GM21717 (cell line): ENCODE results near the gene IKBKE.
A peak's percentile ranks its signal among the peaks of the same experiment; 100 is the strongest.

Experiments
- ATAC-seq: cut with Tn5 transposase; IDR thresholded peaks from one replicate; pipeline ENCODE4 v1.9.1; 2021; ENCODE audit warnings: mild to moderate bottlenecking, moderate library complexity; ENCODE audit not compliant: unreplicated experiment

Gene IKBKE

GRCh38 chr1:206453111-206453510, 17.2 kb upstream of the IKBKE start:
- ATAC-seq: no peak

- ATAC-seq: no peak
Observed at GRCh38 chr1:206455289-206455665, 15.0 kb upstream of the IKBKE start.

DNA sequence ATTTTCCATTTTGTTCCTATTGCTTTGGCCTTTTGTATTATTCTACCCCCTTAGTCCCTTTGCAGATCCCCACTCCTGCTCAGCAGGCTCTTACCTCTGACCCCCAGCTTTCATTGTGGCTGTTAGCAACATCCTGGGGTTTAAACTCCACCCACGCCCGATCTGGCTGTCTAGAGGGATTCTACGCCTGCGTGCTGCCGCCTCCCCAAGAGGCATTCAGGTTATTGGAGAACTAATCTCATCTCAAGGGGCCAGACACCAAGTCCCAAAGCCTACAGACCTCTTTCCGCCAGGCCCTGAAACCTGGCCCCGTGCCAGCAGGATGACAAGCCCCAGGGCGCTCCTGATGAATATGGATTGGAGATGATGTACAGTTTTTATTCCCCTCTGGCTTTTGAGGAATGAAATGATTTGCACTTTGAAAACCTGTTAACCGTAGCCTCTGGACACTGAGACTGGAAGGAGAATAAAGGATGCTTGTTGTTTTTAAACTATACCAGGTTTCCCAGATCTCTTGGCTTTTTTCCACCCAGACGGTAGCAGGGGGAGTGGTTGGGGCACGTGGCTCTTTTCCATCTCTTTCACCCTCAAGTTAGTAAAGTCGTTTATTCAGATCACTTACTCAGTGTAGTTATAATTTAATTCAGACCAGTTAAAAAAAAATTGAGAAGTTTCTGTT, 14.5 kb upstream of the IKBKE start:
- no peak for ATAC-seq

- ATAC-seq: no peak
Observed at GRCh38 chr1:206456577-206457370, 13.5 kb upstream of the IKBKE start.

- no peak for ATAC-seq
Observed at GRCh38 chr1:206457408-206458120, 12.7 kb upstream of the IKBKE start.

DNA sequence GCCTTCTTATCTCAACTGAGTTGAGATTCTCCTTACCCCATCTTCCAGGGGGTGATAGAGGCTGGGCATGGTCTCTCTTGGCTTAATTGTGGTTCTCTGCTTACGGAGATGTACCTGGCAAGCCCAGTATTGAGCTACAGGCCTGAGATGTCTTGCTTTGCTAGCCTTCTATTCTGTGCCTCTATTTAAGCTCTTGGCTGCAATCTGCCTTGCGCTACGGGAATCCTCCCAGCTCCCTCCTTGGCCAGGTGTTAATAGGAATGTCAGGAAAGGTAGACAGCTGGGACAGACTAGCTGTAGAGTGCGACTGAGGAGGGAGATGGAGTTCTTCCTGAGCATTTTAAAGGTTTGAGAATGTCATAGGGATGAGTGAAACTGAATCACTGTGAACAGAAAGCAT, 10.6 kb upstream of the IKBKE start:
- ATAC-seq: no peak

- ATAC-seq: no peak
Observed at GRCh38 chr1:206460836-206461426, 9.3 kb upstream of the IKBKE start.

- ATAC-seq: peak; percentile 42
Observed at GRCh38 chr1:206461602-206462455, 8.4 kb upstream of the IKBKE start.

DNA sequence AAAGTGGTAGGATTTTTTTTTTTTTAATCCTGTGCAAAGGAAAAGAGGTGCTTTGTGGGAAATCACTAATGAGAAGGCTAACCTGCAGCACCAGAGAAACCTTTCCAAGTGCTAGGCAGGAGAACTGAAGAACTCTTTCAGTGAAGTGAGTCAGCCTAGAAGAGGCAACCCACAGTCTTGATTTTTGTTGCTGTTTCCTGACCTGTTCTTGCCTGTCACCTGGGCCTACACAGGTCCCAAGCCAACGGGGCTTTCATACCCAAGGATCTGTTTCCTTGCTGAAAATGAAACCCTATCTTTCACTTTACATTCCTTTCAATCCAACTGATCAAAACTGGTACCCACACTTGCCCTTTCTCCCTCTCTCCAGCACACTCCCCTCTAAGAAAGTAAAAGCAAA, 7.1 kb upstream of the IKBKE start:
- no peak for ATAC-seq

DNA sequence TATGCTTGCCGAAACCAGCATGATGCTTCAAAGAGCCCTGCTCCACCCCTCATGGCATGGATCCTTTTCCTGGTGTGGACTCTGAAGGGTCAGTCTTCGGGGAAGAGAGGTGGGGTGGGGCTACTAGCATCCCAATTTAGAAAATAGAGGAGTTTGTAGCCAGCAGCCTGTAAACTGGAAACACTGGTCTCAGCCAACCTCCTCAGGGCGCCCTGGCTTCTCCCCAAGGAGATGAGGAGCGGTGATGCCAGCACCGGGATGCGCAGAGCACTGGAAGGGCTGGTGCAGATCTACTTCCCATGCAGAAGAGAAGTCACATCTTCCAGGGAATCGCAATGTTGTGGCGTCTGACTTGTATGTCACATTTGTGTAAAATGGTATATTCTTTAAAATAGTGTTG, 6.4 kb upstream of the IKBKE start:
- no peak for ATAC-seq

DNA sequence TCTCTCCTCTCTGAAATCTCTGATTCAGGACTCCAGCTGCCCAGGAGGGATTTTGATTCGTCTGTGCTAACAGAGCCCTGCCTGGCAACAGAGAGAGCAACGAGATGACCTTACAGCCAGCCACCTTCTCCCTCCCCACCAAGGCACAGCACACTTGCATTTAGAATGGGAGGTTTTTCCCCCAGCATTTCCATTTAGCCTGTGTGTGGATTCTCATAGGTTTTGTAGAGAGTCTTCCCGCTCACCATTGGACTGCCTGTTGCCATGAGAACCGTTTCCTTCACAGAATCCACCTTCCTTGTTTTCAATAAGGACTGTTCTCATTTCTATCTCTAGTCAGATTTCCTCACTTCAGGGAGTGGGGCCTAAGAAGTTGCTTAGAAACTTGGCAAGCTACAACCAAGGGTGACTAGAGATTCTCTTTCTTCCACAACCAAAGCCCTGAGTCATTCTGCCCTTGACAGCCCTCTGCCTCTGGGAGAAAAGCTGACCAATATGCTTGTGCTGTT, 5.8 kb upstream of the IKBKE start:
- ATAC-seq: no peak

GRCh38 chr1:206465951-206466350, 4.3 kb upstream of the IKBKE start:
- ATAC-seq: no peak

- ATAC-seq: no peak
Observed at GRCh38 chr1:206466840-206467649, 3.2 kb upstream of the IKBKE start.

DNA sequence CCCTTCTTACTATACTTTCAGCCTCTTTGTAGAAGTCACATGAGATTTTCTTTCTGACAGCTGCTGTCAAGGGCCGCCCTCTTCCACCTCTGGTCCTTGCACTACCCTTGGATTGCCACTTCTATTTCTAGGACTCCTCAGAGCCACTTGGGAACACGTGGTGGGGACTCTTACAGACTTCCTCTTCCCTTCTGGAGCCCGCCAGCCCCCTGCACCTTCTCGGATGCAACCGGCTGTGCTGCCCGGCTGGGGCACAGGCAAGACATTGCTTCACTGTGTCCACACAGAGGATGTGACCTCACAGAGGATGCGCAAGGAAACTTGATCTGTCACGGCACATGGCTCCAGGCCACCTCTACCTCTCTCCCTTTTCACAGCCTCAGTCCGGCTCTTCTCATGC, 2.4 kb upstream of the IKBKE start:
- ATAC-seq: no peak

DNA sequence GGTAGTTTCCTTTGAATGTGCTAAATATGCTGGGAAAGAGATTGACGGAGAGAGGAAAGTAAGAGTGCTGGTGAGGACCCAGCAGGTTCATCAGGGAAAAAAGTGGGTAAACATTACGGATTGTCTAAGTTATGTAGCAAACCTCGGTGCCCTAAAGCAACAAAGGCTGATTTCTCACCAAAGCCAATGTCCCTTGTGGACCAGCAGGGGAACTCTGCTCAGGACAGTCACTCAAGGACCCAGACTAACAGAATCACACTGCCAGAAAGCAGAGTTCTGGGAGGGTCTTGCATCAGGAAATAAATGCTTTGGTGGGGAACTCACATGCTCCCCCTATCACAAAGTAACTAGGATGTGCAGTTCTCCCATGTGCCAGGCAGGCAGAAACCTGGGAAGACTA, 1.7 kb upstream of the IKBKE start:
- ATAC-seq: no peak

GRCh38 chr1:206469411-206469932, 804 bp upstream of the IKBKE start:
- no peak for ATAC-seq

- peak; percentile 29 for ATAC-seq
Observed at GRCh38 chr1:206470692-206471414, 577 bp downstream of the IKBKE start.

DNA sequence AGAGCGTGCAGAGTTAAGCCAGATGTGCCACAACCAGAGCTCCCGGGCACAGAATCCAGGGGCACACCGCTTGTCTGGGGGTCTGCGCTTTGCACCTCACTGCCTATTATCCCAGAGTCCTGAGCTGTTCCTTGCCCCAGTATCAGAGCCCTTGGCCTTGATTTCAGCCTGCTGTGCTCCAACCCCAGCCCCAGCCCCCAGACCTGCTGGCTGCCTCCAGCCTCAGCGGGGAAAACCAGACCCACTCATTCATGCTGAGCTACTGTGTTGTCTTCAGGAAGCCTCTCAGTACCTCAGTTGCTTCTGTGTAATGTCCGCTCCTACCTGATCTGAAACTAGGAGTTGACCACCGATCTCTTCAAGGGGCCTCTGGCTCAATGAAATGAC, 1.1 kb downstream of the IKBKE start:
- peak; percentile 26 for ATAC-seq

DNA sequence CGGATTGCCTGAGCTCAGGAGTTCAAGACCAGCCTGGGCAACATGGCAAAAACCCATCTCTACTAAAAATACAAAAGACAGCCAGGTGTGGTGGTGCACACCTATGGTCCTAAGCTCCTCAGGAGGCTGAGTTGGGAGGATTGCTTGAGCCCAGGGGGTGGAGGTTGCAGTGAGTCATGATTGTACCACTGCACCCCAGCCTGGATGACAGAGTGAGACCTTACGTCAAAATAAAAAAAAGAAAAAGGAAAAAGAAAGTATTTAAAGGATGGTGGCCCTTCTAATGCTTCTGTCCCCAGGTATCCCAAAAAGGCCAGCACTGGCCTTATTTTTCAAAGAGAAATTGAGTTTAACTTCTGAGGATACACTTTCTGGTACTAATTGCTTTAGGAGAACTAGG, 1.7 kb downstream of the IKBKE start:
- no peak for ATAC-seq
